SH-SY5Y (cell line): ENCODE results near the gene CEL.

Experiments
- GATA2 ChIP-seq: IDR thresholded peaks from 2 replicates; pipeline ENCODE4 v1.6.1; 2011; ENCODE audit warnings: mild to moderate bottlenecking, low read depth, low read length
- GATA3 ChIP-seq: IDR thresholded peaks from 2 replicates; pipeline ENCODE4 v1.6.1; 2011; ENCODE audit warnings: low read depth, mild to moderate bottlenecking, low read length, moderate library complexity

CEL gene

GRCh38 chr9:133043449-133044035, 18.2 kb upstream of the CEL start:
- TF ChIP-seq GATA3 = no peak
- TF ChIP-seq GATA2 = no peak

GRCh38 chr9:133044125-133044524, 17.7 kb upstream of the CEL start:
- TF ChIP-seq GATA2 (no peak), GATA3 (no peak)

- TF ChIP-seq GATA3 = no peak
- no peak for TF ChIP-seq GATA2
These were observed 17.1 kb upstream of the CEL start for GRCh38 chr9:133044661-133045060.

GRCh38 chr9:133045132-133045531, 16.6 kb upstream of the CEL start:
- no peak for TF ChIP-seq GATA2
- no peak for TF ChIP-seq GATA3

- TF ChIP-seq GATA2 (no peak), GATA3 (no peak)
These were observed 15.4 kb upstream of the CEL start for GRCh38 chr9:133046196-133046899.

GRCh38 chr9:133046900-133047295, 14.9 kb upstream of the CEL start:
- TF ChIP-seq GATA2 (no peak), GATA3 (no peak)

- TF ChIP-seq GATA2 (no peak), GATA3 (no peak)
These were observed 13.2 kb upstream of the CEL start for GRCh38 chr9:133048595-133048994.

GRCh38 chr9:133049043-133049442, 12.7 kb upstream of the CEL start:
- TF ChIP-seq GATA2 = no peak
- TF ChIP-seq GATA3 = no peak

- TF ChIP-seq GATA2 = no peak
- TF ChIP-seq GATA3 = no peak
These were observed 11.6 kb upstream of the CEL start for GRCh38 chr9:133050142-133050541.

GRCh38 chr9:133050781-133051180, 11.0 kb upstream of the CEL start:
- TF ChIP-seq GATA2 = no peak
- no peak for TF ChIP-seq GATA3

- TF ChIP-seq GATA3 = no peak
- TF ChIP-seq GATA2 = no peak
These were observed 10.4 kb upstream of the CEL start for GRCh38 chr9:133051281-133051900.

- TF ChIP-seq GATA2 (no peak), GATA3 (no peak)
These were observed 9.7 kb upstream of the CEL start for GRCh38 chr9:133051966-133052539.

- TF ChIP-seq GATA2 (no peak), GATA3 (no peak)
These were observed 7.4 kb upstream of the CEL start for GRCh38 chr9:133054194-133054890.

GRCh38 chr9:133054966-133055365, 6.8 kb upstream of the CEL start:
- TF ChIP-seq GATA3 (no peak), GATA2 (no peak)

GRCh38 chr9:133055788-133056420, 5.9 kb upstream of the CEL start:
- TF ChIP-seq GATA3 (no peak), GATA2 (no peak)
